Embryonic facial prominence (tissue), 1 donor: ENCODE results near the gene TMEM150C.
"Not testable (repeated sequence)": the region's sequence is repeated elsewhere in the genome, so short reads cannot be mapped to it uniquely, and the experiment has no call there.

Experiments used
- DNase-seq: peaks from one replicate; pipeline ENCODE4 v3.0.0-alpha.2; 2016; ENCODE audit errors: extremely low spot score

TMEM150C gene

DNA sequence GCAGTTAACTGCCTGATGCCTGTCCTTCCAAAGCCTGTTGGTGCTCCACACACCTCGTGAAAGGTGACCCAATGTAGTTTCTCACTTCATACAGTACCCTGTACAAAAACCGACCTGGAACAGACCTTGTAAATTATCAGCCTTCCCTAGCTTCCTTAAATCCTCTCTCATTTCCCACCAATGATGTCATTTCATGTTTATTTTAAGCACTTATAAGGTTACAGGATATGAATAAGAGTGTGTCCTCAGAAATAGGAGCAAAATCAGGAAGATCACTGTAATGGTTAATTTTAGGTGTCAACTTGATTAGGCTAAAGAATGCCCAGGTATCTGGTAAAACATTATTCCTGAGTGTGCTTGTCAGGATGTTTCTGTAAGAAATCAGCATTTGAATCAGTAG is 44.7 kb downstream of the TMEM150C start:
- DNase-seq: no peak

DNA sequence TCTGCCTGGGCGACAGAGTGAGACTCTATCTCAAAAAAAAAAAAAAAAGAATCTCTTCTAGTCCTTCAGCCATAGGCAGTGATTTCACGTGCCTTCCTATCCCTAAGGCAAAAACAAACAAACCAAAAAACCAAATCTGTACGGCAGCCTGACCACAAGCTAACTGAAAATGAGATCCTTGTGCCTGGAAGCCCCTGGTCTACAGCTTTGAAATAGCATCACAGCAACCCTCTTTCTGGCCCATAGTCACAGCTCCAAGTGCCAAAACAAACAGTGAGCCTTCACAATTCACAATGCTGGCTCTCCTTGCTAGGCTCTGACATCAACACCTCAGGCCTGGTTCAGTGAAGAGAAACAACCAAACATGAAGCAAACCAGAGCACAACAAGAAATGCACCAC is 46.1 kb downstream of the TMEM150C start:
- peak; percentile 33 for DNase-seq

DNA sequence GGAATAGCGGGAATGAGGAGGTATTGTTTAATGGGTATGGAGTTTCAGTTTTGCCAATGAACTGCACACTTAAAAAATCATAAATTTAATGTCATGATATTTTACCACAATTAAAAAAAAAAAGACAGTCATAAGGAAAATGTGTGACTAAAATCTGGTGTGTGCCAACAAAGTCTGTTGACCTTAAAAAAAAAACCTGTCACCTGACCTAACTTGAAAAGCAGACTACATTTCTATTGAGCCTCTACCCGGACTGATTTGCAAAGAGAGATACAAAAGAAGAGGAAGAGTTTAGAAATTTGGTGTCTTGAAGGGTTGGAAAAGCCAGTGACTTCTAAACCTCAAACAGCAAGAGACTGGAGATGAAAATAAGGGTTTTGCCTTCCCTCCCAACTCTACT is 48.4 kb downstream of the TMEM150C start:
- no peak for DNase-seq

- no peak for DNase-seq
Measured at GRCh38 chr4:82510216-82510615, 51.6 kb downstream of the TMEM150C start.

- no peak for DNase-seq
Measured at GRCh38 chr4:82508806-82509428, 52.9 kb downstream of the TMEM150C start.

DNA sequence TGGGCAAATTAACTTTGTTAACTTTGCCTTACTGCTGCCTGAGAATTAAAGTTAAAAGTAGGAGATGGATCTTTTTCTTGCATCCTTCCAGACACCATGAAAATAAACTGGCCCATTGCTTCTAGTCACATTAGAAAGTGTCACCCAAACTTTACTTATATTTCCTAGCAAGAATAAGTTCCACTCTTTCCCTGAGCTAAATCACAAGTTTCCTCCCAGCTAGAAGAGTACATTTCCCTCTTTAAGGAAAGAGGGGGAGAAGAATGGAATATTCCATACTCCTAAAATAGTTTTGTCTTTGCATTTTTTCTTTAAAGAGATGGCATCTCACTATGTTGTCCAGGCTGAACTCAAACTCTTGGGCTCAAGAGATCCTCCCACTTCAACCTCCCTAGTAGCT is 53.8 kb downstream of the TMEM150C start:
- no peak for DNase-seq

GRCh38 chr4:82501154-82501442 is 60.7 kb downstream of the TMEM150C start:
- DNase-seq: no peak

GRCh38 chr4:82500435-82501153 is 61.2 kb downstream of the TMEM150C start:
- DNase-seq: no peak

GRCh38 chr4:82499738-82500434 is 61.9 kb downstream of the TMEM150C start:
- DNase-seq: no peak

DNA sequence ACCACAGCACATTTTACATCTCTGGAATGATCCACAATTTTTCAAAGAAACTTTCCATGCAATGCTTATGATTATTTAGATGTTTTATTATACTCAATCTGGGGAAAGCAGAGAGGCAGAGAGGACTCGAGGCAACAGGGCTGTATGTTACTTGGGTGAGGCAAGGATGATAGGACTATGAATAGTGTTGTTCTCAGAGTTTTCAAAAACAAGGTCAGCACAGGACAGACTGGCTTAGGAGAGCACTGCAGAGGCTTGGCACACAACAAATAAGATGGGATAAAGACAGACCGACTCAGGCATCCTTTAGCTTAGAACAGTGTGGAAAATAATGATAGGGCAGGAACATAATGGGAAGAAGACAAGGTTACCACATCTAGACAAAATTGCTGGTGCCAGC is 65.4 kb downstream of the TMEM150C start:
- no peak for DNase-seq

- DNase-seq: no peak
Measured at GRCh38 chr4:82495666-82496065, 66.1 kb downstream of the TMEM150C start.

GRCh38 chr4:82493721-82494425 is 67.9 kb downstream of the TMEM150C start:
- no peak for DNase-seq

DNA sequence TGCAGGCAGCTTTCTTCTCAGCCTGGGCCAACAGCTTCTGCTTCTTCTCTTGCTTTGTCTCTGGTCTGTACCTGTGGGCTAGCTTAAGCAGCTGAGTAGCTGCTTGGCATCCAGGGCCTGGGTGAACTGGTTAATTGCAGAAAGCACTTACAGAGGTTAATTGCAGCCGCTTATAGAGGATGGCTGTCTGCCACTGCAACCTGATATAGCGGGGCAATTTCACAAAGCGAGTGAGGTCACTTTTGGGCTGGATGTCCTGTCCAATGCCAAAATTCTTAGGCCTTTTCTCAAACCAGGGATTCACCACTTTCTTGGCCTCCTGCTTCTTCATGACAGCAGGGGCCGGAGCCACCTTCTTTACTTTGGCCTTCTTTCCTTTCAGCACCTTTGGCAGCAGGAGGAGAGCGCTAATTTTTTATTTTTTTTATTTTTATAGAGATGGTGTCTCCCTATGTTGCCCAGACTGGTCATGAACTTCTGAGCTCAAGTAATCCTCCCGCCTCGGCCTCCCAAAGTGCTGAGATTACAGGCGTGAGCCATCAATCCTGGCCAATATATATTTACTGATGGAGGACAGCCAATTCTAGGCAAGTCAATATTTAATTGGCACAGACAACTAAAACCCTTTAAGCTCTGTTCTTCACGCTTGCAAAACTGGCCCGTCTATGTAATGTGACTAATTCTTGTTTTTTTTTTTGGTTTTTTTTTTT is 70.4 kb downstream of the TMEM150C start:
- DNase-seq: no peak

GRCh38 chr4:82489987-82490386 is 71.8 kb downstream of the TMEM150C start:
- no peak for DNase-seq

DNA sequence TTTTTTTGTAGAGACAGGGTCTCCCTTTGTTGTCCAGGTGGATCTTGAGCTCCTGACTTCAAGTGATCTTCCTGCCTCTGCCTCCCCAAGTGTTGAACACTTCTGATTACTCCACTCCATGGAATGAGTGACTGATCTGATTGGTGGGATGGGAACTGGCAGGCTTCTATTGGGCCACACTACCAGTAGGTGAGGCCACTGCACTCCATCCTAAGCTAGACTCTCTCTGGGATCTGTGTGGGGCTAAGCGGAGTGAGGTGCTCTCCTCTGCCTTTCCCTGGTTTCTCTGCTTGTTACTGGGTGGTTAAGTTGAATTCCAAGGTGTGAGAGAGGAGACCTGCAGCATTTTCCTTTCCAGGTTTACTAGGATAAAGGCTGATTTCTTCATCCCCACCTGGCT is 72.7 kb downstream of the TMEM150C start:
- no peak for DNase-seq

DNA sequence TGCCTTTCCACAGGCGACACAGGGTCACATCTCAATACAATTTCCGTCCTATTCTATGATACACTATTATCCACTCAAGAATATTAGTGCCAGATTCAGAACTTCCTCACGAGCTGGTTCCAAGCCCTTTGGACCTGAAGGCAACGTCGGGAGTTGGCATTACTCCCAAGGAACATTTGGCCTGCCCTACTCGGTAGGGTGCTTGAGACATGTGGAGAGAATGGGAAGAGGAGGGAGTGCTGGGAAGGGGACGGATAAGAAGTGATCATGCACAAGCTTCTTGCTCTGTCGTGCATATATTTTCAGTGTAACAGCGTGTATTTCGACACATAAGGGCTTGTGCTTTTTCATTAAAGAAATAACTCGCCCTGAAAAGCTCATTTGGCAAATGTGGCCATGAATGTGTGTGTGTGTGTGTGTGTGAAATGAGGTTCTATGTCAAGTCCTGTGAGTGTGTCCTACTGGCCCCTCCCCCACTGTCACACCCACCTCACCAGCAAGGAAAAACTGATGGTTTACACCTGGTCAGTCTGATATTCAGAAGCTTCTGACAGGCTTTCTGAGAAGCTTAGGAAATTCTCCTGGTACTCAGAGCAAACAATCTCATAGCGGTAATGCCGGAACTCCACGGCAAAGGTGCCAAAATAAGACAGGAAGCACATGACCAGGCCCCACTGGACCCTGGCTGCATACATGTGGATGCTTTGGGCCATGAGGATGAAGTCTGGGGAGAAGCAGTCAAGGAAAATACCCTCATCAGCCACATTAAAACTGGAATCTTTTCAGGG is 76.6 kb downstream of the TMEM150C start:
- no peak for DNase-seq

DNA sequence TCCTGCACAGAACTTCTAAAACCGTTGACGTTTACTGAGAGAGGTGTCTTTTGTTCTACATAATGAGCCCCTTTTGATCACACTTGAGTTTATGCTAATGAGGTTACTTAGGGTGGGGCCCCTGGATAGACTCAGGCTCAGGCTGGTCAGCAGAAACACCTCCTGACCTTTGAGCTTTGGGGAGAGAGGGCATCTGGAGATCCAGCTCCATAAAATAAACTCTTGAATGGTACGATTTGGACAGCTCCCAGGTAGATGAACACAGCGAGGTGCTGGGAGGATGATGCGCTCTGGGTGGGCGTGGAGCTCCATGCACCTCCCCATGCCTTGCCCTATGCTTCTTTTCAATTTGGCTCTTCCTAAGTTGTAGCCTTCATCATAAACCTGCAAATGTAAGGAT is 79.4 kb downstream of the TMEM150C start:
- no peak for DNase-seq

- no peak for DNase-seq
Measured at GRCh38 chr4:82481506-82481840, 80.3 kb downstream of the TMEM150C start.

DNA sequence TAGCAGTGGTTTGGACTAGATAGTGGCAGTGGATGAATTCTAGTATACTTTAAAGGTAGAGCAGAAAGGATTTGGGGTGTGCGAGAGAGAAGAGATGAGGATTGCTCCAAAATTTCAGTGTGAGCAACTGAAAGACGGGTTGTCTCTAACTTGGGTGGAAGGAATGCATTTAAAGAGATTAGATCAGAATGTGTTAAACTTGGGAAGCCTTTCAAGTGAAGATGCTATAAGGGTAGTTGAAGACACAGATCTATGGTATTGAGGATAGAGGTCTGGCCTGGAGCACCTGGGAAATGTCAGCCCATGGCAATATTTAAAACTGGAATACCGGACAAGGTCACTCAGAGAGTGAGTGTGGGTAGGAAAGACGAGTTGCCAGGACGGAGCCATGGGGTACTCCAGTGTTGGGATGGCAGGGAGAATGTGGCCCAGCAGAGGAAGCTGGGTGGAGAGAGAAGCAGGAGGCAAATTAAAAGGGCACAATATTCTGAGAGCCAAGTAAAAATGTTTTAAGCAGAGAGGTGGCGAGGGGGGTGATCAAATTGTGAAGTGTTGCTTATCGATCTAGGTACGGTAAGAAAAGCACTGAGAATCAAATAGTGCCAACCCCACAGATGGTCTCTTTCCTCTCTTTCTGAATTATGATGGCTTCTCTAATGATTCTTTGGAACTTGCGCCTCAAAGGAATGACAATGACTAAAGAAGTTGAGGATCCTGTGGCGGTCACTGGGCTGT is 80.8 kb downstream of the TMEM150C start:
- DNase-seq: no peak

- DNase-seq: no peak
Measured at GRCh38 chr4:82479562-82479961, 82.2 kb downstream of the TMEM150C start.

GRCh38 chr4:82477469-82477868 is 84.3 kb downstream of the TMEM150C start:
- not testable (repeated sequence) for DNase-seq
